HG02571 (cell line): ENCODE measurements around the gene DNAJB5.
"Not testable (repeated sequence)": the region's sequence is repeated elsewhere in the genome, so short reads cannot be mapped to it uniquely, and the experiment has no call there.

Experiments
- ATAC-seq: cut with Tn5 transposase; IDR thresholded peaks from one replicate; pipeline ENCODE4 v1.9.1; 2021; ENCODE audit warnings: mild to moderate bottlenecking, moderate library complexity; ENCODE audit not compliant: unreplicated experiment

The DNAJB5 gene

GRCh38 chr9:34998266-34998665 lies 8.7 kb downstream of the DNAJB5 start:
- no peak for ATAC-seq

GRCh38 chr9:34999576-34999975 lies 10.0 kb downstream of the DNAJB5 start:
- ATAC-seq, result no peak

GRCh38 chr9:35000535-35001284 lies 11.2 kb downstream of the DNAJB5 start:
- no peak for ATAC-seq

DNA sequence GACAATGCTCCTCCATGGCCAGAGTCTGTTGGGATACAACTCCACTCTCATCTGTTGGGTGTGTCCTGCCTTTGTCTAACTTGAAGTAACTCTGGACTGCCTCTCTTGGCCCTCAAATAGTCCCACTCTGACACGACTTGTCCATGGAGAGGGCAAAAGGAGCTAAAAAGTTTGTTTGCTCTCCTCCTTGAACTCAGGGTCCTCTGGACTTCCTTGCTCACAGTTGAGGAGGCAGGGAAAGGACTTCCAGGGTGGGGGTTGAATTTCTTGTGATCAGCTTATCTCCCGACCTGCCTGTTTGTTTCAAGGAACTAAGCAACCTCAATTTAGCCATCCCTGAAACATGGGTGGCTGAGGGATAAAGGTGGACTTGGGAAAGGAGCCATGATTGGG lies 11.7 kb downstream of the DNAJB5 start:
- ATAC-seq, result no peak

DNA sequence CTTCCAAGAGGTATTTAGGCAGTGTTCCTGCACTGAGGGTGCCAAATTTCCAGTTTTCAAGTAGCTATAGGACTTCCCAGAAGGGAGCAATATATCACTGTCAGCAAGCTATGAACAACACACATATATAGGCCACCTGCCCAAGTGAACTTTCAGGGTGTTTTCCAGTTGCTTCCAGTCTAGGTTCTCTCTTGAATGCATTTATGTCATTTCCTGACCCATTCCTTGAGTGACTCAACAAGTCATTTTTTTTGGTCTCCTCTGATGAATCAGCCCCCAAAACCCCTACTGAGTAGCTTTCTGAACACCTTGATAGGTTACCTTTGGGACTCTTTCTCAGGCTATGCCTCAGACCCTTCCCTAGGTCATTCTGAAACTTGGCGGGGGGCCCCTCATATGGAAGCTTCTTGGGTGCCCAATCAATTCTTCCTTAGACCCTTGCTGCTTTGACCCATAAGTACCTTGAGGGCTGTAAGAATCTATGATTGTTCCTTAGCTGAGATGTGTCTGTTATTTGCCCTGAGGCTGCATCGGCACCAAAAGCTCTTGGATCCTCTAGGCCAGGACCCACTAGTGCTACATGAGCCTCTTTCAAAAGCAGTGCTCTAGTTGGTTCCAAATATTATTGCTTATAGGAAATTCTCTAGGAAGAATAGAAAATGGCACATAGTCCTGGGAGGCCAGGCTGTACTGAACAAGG lies 12.4 kb downstream of the DNAJB5 start:
- ATAC-seq, result no peak

GRCh38 chr9:35002623-35003022 lies 13.1 kb downstream of the DNAJB5 start:
- ATAC-seq, result no peak

DNA sequence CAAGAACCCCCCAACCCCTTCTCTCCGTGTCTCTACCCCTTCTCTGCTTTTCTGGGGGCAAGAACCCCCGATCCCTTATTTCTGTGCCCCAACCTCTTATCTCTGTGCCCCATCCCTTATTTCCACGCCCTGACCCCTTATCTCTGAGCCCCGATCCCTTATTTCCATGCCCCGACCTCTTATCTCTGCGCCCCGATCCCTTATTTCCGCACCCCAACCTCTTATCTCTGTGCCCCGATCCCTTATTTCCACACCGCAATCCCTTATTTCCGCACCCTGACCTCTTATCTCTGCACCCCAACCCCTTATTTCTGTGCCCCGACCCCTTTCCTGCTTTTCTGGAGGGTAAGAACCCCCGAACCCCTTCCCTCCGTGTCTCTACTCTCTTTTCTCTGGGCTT lies 14.8 kb downstream of the DNAJB5 start:
- ATAC-seq, result not testable (repeated sequence)

- no peak for ATAC-seq
Observed at GRCh38 chr9:35010351-35010958, 20.9 kb downstream of the DNAJB5 start.

DNA sequence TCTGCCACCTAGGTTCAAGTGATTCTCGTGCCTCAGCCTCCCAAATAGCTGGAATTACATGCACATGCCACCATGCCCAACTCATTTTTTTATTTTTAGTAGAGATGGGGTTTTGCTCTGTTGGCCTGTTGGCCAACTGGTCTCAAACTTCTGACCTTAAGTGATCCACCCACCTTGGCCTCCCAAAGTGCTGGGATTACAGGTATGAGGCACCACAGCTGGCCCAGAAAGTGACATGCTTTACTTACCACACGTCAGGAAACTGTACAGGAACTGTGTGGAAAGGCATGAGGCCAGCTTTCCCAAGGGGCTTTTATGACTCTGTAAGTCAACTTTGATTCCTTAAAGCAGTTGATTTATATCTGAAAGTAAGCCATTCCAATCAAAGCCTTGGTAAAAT lies 25.0 kb downstream of the DNAJB5 start:
- ATAC-seq, result no peak

DNA sequence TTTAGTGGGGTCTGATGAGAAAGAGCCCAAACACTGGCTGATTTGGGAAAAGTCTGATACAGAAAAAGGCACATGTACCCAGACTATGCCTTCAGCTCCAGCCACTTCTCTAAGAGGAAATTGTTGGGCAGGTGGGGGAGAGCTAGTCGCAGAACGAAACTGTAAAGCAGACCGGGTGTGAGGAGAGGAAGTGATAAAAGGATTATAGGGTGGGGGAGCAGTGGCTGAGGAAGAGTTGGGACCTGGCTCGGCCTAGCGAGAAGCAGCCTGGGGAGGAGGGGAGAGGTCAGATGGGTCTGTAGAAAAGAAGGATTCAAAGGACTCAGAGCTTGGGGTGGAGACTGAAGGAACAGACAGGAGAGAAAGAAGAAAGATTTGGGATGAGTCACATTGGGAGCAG lies 33.9 kb downstream of the DNAJB5 start:
- ATAC-seq, result not testable (repeated sequence)

DNA sequence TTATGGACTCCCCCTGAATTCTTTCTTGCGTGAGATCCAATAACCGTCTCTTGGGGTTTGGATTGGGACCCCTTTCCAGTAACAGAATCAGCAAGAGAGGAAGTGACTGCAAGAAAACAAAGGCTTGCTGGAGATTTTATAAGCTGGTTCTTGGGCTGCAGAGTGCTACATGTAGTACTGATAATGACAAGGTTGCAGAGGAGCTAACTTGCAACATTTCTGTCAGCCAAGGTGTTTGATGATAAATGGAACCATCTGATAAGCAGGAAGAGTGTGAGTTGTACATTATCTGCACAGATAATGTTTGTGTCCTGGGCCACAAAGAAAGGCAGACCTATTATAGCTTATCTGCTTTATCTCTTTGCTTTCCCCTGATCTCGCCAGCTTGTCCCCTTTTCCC lies 37.1 kb downstream of the DNAJB5 start:
- no peak for ATAC-seq

- ATAC-seq, result no peak
Observed at GRCh38 chr9:35027374-35027773, 37.8 kb downstream of the DNAJB5 start.

- no peak for ATAC-seq
Observed at GRCh38 chr9:35027860-35028259, 38.3 kb downstream of the DNAJB5 start.

- ATAC-seq, result no peak
Observed at GRCh38 chr9:35028341-35028740, 38.8 kb downstream of the DNAJB5 start.

- ATAC-seq, result no peak
Observed at GRCh38 chr9:35029241-35029640, 39.7 kb downstream of the DNAJB5 start.

GRCh38 chr9:35029852-35030251 lies 40.3 kb downstream of the DNAJB5 start:
- no peak for ATAC-seq

GRCh38 chr9:35033101-35033500 lies 43.6 kb downstream of the DNAJB5 start:
- no peak for ATAC-seq

DNA sequence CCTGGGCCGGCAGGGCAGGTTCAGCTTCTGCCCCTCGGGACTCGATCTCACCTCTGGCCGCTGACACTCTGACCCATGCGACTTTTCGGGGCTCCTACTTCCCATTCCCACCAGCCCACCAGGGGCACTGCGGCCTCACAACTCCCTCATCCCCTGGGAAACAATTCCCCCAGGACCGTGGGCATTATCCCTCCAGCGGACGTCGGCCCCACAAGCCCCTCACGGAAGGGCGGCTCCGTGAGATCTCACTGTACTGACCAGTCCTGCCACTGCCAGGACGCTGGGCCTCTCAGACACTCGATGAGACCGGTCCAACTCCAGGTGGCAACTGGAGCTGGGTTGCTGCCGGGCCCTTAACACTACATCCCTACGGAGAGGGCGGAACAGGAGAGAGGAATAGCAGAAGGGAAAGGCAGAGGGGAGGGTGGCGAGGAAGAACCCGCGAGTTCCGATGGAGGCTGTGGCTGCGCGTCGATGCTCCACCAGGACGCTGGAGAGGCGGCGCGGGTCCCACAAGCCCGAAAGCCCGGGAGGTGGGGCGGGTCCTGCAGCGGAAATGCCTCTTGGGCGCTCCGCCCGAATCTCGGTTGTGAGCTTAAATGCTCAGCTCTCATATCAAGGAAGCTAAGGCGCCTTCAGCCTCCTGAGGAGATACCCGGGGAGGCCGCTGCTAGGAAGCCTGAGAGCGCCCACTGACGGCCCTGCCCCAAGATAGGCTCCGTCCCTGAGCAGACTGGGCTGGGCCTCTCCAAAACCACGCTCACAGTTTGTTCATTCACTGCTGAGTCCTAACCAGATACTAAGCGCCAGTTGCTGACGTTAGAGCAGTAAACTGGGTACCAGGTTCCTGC lies 46.5 kb downstream of the DNAJB5 start:
- ATAC-seq, result no peak

DNA sequence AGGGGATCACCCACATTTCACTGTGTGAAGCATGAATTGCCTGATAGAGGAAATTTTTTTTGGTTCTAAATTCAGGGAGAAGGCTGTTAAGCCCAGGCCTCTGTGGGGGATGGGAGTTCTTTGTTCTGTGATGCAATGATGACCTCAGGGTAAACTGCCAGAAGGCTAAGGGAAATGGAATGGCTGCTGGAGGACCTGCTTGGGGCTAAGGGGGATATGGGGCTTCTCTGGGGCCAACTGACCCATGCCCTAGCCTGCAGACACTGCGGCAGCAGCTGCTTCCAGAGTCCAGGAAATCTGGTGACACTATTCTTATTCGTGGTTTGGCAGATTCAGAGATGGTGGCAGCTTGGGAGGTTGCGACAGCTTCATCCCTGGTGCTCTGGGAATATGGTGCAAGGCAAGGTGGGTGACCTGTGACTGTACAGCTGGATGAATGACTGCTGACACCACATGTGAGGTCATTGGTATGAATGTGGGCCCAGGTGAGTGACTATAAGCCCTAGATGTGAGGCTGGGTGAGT lies 52.6 kb downstream of the DNAJB5 start:
- ATAC-seq, result no peak

GRCh38 chr9:35042891-35043545 lies 53.5 kb downstream of the DNAJB5 start:
- no peak for ATAC-seq
